Heart left ventricle (tissue), 13 donors: ENCODE results near the gene KDELR3.

Experiments
- POLR2A ChIP-seq, 2 donors: fragments of 450-650 bp; IDR thresholded peaks; one replicate each; pipeline ENCODE4 v1.6.1; 2017; ENCODE audit warnings: antibody characterized with exemption in 2 of 2, mild to moderate bottlenecking in 2 of 2, moderate library complexity in 2 of 2
- TF ChIP-seq, protein P1 (sequence below), 12 donors: fragments of 200-600 bp; sonication (generic) in 4 of 12; IDR thresholded peaks; one replicate each; pipeline versions ENCODE4 v1.5.0 to v1.8.0; 2018 to 2022; ENCODE audit warnings: antibody characterized with exemption in 12 of 12, mild to moderate bottlenecking in 5 of 12
- donor health status: ischemic (EF 13 %, LVEDD 7.1; RV severe dilation, severe dysfunction).
- donor health status: DM: no; HTN: yes; CAD: no.
- donor health status: DM: no; HTN: no; CAD: no.
- donor health status: ischemic (EF 25% LVEDD 6.9; RV normal size, moderate dysfunction).
- donor health status: ischemic (EF 25% LVEDD 5.7; RV mildly dilated, moderate dysfunction).
- donor health status: ischemic (EF 35%, LVEDD 5.7; RV mildly dilated, moderate dysfunction).
- donor health status: nonischemic (EF 11% LVEDD 7.7; RV severe dilation, severe dysfunction).
- donor health status: DM: yes; HTN: yes; CAD: no.
- donor health status: PGD.
- donor health status: ischemic (EF 29% LVEDD 5.4; RV normal size, mild dysfunction).
- donor health status: nonischemic (EF 23%, LVEDD 6.1; RV moderate dilation, normal function).

DNA sequence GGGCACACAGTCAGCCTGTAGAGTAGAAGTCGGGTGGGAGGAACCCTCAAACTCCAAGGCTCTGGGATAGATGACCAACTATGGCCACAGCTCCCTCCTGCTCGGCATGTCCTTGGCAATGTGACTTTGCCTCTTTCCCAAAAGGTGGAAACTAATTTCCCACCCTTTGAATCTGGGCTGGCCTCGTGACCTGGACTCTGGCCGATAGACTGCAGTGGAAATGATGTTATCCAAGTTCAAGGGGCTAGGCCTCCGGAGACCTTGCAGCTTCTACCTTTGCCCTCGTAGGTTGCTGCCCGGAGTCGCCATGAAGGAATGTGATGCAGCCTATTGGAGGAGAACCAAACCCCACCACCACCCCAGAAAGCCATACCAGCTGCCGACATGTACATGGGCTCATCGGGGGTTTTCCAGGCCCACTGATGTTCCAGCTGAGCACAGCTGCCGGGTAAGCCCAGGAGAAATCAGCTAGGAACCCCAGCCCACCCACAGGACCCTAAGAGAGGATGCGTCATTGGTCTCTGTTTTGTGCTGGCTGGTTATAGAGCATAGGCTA, 43.3 kb upstream of the KDELR3 start:
- TF ChIP-seq, protein P1, sequence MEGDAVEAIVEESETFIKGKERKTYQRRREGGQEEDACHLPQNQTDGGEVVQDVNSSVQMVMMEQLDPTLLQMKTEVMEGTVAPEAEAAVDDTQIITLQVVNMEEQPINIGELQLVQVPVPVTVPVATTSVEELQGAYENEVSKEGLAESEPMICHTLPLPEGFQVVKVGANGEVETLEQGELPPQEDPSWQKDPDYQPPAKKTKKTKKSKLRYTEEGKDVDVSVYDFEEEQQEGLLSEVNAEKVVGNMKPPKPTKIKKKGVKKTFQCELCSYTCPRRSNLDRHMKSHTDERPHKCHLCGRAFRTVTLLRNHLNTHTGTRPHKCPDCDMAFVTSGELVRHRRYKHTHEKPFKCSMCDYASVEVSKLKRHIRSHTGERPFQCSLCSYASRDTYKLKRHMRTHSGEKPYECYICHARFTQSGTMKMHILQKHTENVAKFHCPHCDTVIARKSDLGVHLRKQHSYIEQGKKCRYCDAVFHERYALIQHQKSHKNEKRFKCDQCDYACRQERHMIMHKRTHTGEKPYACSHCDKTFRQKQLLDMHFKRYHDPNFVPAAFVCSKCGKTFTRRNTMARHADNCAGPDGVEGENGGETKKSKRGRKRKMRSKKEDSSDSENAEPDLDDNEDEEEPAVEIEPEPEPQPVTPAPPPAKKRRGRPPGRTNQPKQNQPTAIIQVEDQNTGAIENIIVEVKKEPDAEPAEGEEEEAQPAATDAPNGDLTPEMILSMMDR (IDR thresholded peaks at IDR 0.05) = no peak
- no peak for TF ChIP-seq POLR2A (IDR thresholded peaks at IDR 0.05)
